GM23338 (cell line): ENCODE data around the gene KMT2E. TPM values are rescaled to one million over a fixed set of nuclear protein-coding genes. Genes with fewer than 3 reads are reported as not detected.

Experiments
- ATAC-seq: fragments of 200-7000 bp; cut with Tn5 transposase; 3 replicates; pipeline ENCODE4 v1.9.1; 2020
- DNase-seq: peaks from one replicate; pipeline ENCODE4 v3.0.0-alpha.2; 2015; ENCODE audit warnings: low spot score
- H2AFZ ChIP-seq: fragments of 200-600 bp; sonication (generic); 2 replicates; pipeline ENCODE4 v1.8.0; 2016; ENCODE audit warnings: antibody characterized with exemption, mild to moderate bottlenecking, moderate library complexity
- H3F3A ChIP-seq: fragments of 200-600 bp; sonication (generic); replicated peaks from 2 replicates; pipeline ENCODE4 v1.8.0; 2017; ENCODE audit warnings: antibody characterized with exemption, mixed run types, low read depth
- H3K27ac ChIP-seq: fragments of 200-600 bp; sonication (generic); 2 replicates; pipeline ENCODE4 v1.6.1; 2016; ENCODE audit warnings: low read depth
- H3K27me3 ChIP-seq: fragments of 200-600 bp; sonication (generic); 2 replicates; pipeline ENCODE4 v1.8.0; 2016; ENCODE audit warnings: mild to moderate bottlenecking, mixed run types, moderate library complexity; ENCODE audit not compliant: insufficient read depth
- H3K36me3 ChIP-seq: fragments of 200-600 bp; sonication (generic); 2 replicates; pipeline ENCODE4 v1.8.0; 2016; ENCODE audit warnings: mild to moderate bottlenecking; ENCODE audit not compliant: insufficient read depth
- H3K4me1 ChIP-seq: fragments of 200-600 bp; sonication (generic); 2 replicates; pipeline ENCODE4 v1.8.0; 2016; ENCODE audit warnings: mild to moderate bottlenecking, moderate library complexity; ENCODE audit not compliant: insufficient read depth
- H3K4me2 ChIP-seq: fragments of 200-600 bp; sonication (generic); 2 replicates; pipeline ENCODE4 v1.7.1; 2017; ENCODE audit warnings: mixed run types
- H3K4me3 ChIP-seq: fragments of 200-600 bp; sonication (generic); 2 replicates; pipeline ENCODE4 v1.6.1; 2016; ENCODE audit warnings: mixed run types
- H3K79me2 ChIP-seq: fragments of 200-600 bp; sonication (generic); replicated peaks from 2 replicates; pipeline ENCODE4 v1.8.0; 2017; ENCODE audit warnings: mild to moderate bottlenecking; ENCODE audit not compliant: insufficient read depth
- H3K9me2 ChIP-seq: fragments of 200-600 bp; sonication (generic); 2 replicates; pipeline ENCODE4 v1.8.0; 2017; ENCODE audit not compliant: insufficient read depth
- H4K20me1 ChIP-seq: fragments of 200-600 bp; sonication (generic); replicated peaks from 2 replicates; pipeline ENCODE4 v1.8.0; 2017; ENCODE audit warnings: mild to moderate bottlenecking; ENCODE audit not compliant: insufficient read depth
- H3K27ac Mint-ChIP-seq: 2 replicates; pipeline ENCODE4 v1.8.0; 2020; ENCODE audit warnings: inconsistent platforms, mild to moderate bottlenecking, moderate library complexity, mixed read lengths
- H3K27me3 Mint-ChIP-seq: 3 replicates; pipeline ENCODE4 v1.8.0; 2022; ENCODE audit warnings: low read depth, mild to moderate bottlenecking, moderate library complexity, mixed read lengths, inconsistent platforms; ENCODE audit not compliant: insufficient read depth, poor library complexity
- H3K36me3 Mint-ChIP-seq: 3 replicates; pipeline ENCODE4 v1.8.0; 2021; ENCODE audit warnings: low read depth, mild to moderate bottlenecking, inconsistent platforms, moderate library complexity, mixed read lengths
- H3K4me1 Mint-ChIP-seq: 3 replicates; pipeline ENCODE4 v1.8.0; 2020; ENCODE audit warnings: mild to moderate bottlenecking, inconsistent platforms, mixed read lengths
- H3K4me3 Mint-ChIP-seq: 3 replicates; pipeline ENCODE4 v1.8.0; 2021; ENCODE audit warnings: moderate library complexity, mild to moderate bottlenecking, inconsistent platforms, mixed read lengths
- H3K9me3 Mint-ChIP-seq: 3 replicates; pipeline ENCODE4 v1.8.0; 2020; ENCODE audit warnings: moderate library complexity, mild to moderate bottlenecking, inconsistent platforms, mixed read lengths
- CREB1 ChIP-seq: fragments of 250-450 bp; sonication (Bioruptor Pico); IDR thresholded peaks from 2 replicates; pipeline ENCODE4 v1.5.0; 2020; ENCODE audit warnings: low read depth, mild to moderate bottlenecking, moderate library complexity
- EZH2 ChIP-seq: fragments of 200-600 bp; sonication (generic); IDR thresholded peaks from one replicate; pipeline ENCODE4 v1.8.0; 2017; ENCODE audit warnings: antibody characterized with exemption, mild to moderate bottlenecking, low read depth; ENCODE audit not compliant: unreplicated experiment
- NANOG ChIP-seq: IDR thresholded peaks from 2 replicates; pipeline ENCODE4 v1.6.1; 2016; ENCODE audit warnings: antibody characterized with exemption, borderline replicate concordance
- STAT1 ChIP-seq: IDR thresholded peaks from one replicate; pipeline ENCODE4 v1.6.1; 2016; ENCODE audit warnings: antibody characterized with exemption; ENCODE audit not compliant: unreplicated experiment
- ZNF114 ChIP-seq: fragments of 250-450 bp; sonication (Bioruptor Pico); IDR thresholded peaks from 2 replicates; pipeline ENCODE4 v1.5.0; 2020; ENCODE audit warnings: mild to moderate bottlenecking, moderate library complexity
- ZNF331 ChIP-seq: fragments of 250-450 bp; sonication (Bioruptor Pico); IDR thresholded peaks from 2 replicates; pipeline ENCODE4 v1.5.0; 2020; ENCODE audit warnings: low read depth, mild to moderate bottlenecking, moderate library complexity
- polyA plus RNA-seq: library from polyadenylated mRNA; unstranded; fragments of >200 nt; fragmentation: Nextera tagmentation; extraction: Ambion mirVana; gene quantifications from 2 replicates; pipeline ENCODE4 v1.2.1, GENCODE V29; 2016
- total RNA-seq: library from RNA; depleted of rRNA; stranded (reverse); fragments of >200 nt; shearing (Covaris generic); gene quantifications from 2 replicates; pipeline ENCODE4 v1.2.3, GENCODE V29; 2014
- TF ChIP-seq, protein P1 (sequence below), 2 experiments: fragments of 200-600 bp in 1 of 2; sonication (generic) in 1 of 2; conservative IDR thresholded peaks; 2 replicates each; pipeline versions ENCODE4 v1.5.1 to v1.6.1; 2016 to 2017; ENCODE audit warnings: antibody characterized with exemption in 2 of 2, low read depth in 2 of 2, mild to moderate bottlenecking in 2 of 2, moderate library complexity in 1 of 2
- TF ChIP-seq, protein P2 (sequence below): IDR thresholded peaks from 2 replicates; pipeline ENCODE4 v1.6.1; 2016; ENCODE audit warnings: antibody characterized with exemption
- TF ChIP-seq, protein P3 (sequence below): IDR thresholded peaks from one replicate; pipeline ENCODE4 v1.6.1; 2018; ENCODE audit warnings: antibody characterized with exemption; ENCODE audit not compliant: unreplicated experiment
- TF ChIP-seq, protein P4 (sequence below): fragments of 250-450 bp; sonication (Bioruptor Pico); IDR thresholded peaks from 2 replicates; pipeline ENCODE4 v1.5.0; 2020; ENCODE audit warnings: mild to moderate bottlenecking, moderate library complexity

The KMT2E gene
- total and polyA plus RNA-seq, 2 experiments from 2014 or later, result 50.2 to 70.9 TPM

DNA sequence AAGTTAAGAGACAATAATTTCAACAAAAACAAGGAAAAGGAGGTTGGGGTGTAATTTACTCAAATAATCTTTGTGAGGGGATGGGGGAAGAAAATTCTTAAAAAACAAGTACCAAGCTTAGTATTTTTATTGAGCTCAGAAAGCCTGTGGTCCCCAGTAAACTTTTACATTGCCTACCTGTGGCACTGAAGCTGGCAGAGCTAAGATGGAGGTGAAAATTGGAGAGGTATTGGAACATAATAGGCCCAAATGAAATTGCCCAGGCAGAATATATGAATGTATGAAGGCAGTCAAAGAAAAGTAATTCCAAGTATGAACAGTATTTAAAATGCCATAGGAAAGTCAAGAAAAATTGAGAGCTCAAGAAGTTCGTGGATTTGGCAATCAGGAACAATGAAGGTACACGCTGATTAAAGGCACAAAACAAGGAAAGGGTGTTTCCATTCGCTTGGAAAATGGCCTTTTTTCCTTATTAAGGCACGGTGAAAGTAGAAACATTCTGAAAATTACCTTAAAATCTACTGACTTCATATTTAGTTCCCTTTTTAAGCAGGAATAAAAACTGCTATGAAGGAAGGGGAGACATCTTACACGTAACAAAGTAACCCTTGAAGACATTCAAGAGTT is 3.4 kb upstream of the KMT2E start:
- ATAC-seq (no peak), DNase-seq (no peak)
- H3K27me3 ChIP-seq, result no peaks in the 10 kb centered on the region
- peak overlapping the region; percentile 92 for H3K4me2 ChIP-seq
- H3K4me3 Mint-ChIP-seq, result peak overlapping the region; percentile 99
- H3F3A ChIP-seq, result no peaks in the 10 kb centered on the region
- H3K27ac ChIP-seq, result 0 out of 2 replicates have a peak overlapping the region, but pooled peaks have one; percentile 33
- H3K27ac Mint-ChIP-seq, result no peak overlapping the region
- peaks cover 18% of the 10 kb centered on the region for H3K4me1 ChIP-seq
- H3K4me1 Mint-ChIP-seq, result peaks cover 19% of the 10 kb centered on the region
- H3K27me3 Mint-ChIP-seq, result peaks cover 19% of the 10 kb centered on the region
- peak overlapping the region; percentile 72 for H3K4me3 ChIP-seq
- H4K20me1 ChIP-seq, result peaks cover 49% of the 10 kb centered on the region
- H3K9me3 Mint-ChIP-seq, result peaks cover 8% of the 10 kb centered on the region; the same call in 2 of the 3 replicates
- no peak for TF ChIP-seq ZNF331 (CRISPR knock-in tag)
- TF ChIP-seq NANOG, result no peak
- TF ChIP-seq, protein P1, sequence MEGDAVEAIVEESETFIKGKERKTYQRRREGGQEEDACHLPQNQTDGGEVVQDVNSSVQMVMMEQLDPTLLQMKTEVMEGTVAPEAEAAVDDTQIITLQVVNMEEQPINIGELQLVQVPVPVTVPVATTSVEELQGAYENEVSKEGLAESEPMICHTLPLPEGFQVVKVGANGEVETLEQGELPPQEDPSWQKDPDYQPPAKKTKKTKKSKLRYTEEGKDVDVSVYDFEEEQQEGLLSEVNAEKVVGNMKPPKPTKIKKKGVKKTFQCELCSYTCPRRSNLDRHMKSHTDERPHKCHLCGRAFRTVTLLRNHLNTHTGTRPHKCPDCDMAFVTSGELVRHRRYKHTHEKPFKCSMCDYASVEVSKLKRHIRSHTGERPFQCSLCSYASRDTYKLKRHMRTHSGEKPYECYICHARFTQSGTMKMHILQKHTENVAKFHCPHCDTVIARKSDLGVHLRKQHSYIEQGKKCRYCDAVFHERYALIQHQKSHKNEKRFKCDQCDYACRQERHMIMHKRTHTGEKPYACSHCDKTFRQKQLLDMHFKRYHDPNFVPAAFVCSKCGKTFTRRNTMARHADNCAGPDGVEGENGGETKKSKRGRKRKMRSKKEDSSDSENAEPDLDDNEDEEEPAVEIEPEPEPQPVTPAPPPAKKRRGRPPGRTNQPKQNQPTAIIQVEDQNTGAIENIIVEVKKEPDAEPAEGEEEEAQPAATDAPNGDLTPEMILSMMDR (conservative IDR thresholded peaks at IDR 0.05; ENCODE audit: low read depth in 2 of 2), result no peak
- no peak for TF ChIP-seq ZNF114 (CRISPR knock-in tag)
- no peak for TF ChIP-seq STAT1
- TF ChIP-seq, protein P2, sequence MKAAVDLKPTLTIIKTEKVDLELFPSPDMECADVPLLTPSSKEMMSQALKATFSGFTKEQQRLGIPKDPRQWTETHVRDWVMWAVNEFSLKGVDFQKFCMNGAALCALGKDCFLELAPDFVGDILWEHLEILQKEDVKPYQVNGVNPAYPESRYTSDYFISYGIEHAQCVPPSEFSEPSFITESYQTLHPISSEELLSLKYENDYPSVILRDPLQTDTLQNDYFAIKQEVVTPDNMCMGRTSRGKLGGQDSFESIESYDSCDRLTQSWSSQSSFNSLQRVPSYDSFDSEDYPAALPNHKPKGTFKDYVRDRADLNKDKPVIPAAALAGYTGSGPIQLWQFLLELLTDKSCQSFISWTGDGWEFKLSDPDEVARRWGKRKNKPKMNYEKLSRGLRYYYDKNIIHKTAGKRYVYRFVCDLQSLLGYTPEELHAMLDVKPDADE, result no peak
- TF ChIP-seq, protein P3, sequence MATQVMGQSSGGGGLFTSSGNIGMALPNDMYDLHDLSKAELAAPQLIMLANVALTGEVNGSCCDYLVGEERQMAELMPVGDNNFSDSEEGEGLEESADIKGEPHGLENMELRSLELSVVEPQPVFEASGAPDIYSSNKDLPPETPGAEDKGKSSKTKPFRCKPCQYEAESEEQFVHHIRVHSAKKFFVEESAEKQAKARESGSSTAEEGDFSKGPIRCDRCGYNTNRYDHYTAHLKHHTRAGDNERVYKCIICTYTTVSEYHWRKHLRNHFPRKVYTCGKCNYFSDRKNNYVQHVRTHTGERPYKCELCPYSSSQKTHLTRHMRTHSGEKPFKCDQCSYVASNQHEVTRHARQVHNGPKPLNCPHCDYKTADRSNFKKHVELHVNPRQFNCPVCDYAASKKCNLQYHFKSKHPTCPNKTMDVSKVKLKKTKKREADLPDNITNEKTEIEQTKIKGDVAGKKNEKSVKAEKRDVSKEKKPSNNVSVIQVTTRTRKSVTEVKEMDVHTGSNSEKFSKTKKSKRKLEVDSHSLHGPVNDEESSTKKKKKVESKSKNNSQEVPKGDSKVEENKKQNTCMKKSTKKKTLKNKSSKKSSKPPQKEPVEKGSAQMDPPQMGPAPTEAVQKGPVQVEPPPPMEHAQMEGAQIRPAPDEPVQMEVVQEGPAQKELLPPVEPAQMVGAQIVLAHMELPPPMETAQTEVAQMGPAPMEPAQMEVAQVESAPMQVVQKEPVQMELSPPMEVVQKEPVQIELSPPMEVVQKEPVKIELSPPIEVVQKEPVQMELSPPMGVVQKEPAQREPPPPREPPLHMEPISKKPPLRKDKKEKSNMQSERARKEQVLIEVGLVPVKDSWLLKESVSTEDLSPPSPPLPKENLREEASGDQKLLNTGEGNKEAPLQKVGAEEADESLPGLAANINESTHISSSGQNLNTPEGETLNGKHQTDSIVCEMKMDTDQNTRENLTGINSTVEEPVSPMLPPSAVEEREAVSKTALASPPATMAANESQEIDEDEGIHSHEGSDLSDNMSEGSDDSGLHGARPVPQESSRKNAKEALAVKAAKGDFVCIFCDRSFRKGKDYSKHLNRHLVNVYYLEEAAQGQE, result no peak
- no peak for TF ChIP-seq EZH2
- no peak for TF ChIP-seq CREB1 (CRISPR knock-in tag)
- TF ChIP-seq, protein P4, sequence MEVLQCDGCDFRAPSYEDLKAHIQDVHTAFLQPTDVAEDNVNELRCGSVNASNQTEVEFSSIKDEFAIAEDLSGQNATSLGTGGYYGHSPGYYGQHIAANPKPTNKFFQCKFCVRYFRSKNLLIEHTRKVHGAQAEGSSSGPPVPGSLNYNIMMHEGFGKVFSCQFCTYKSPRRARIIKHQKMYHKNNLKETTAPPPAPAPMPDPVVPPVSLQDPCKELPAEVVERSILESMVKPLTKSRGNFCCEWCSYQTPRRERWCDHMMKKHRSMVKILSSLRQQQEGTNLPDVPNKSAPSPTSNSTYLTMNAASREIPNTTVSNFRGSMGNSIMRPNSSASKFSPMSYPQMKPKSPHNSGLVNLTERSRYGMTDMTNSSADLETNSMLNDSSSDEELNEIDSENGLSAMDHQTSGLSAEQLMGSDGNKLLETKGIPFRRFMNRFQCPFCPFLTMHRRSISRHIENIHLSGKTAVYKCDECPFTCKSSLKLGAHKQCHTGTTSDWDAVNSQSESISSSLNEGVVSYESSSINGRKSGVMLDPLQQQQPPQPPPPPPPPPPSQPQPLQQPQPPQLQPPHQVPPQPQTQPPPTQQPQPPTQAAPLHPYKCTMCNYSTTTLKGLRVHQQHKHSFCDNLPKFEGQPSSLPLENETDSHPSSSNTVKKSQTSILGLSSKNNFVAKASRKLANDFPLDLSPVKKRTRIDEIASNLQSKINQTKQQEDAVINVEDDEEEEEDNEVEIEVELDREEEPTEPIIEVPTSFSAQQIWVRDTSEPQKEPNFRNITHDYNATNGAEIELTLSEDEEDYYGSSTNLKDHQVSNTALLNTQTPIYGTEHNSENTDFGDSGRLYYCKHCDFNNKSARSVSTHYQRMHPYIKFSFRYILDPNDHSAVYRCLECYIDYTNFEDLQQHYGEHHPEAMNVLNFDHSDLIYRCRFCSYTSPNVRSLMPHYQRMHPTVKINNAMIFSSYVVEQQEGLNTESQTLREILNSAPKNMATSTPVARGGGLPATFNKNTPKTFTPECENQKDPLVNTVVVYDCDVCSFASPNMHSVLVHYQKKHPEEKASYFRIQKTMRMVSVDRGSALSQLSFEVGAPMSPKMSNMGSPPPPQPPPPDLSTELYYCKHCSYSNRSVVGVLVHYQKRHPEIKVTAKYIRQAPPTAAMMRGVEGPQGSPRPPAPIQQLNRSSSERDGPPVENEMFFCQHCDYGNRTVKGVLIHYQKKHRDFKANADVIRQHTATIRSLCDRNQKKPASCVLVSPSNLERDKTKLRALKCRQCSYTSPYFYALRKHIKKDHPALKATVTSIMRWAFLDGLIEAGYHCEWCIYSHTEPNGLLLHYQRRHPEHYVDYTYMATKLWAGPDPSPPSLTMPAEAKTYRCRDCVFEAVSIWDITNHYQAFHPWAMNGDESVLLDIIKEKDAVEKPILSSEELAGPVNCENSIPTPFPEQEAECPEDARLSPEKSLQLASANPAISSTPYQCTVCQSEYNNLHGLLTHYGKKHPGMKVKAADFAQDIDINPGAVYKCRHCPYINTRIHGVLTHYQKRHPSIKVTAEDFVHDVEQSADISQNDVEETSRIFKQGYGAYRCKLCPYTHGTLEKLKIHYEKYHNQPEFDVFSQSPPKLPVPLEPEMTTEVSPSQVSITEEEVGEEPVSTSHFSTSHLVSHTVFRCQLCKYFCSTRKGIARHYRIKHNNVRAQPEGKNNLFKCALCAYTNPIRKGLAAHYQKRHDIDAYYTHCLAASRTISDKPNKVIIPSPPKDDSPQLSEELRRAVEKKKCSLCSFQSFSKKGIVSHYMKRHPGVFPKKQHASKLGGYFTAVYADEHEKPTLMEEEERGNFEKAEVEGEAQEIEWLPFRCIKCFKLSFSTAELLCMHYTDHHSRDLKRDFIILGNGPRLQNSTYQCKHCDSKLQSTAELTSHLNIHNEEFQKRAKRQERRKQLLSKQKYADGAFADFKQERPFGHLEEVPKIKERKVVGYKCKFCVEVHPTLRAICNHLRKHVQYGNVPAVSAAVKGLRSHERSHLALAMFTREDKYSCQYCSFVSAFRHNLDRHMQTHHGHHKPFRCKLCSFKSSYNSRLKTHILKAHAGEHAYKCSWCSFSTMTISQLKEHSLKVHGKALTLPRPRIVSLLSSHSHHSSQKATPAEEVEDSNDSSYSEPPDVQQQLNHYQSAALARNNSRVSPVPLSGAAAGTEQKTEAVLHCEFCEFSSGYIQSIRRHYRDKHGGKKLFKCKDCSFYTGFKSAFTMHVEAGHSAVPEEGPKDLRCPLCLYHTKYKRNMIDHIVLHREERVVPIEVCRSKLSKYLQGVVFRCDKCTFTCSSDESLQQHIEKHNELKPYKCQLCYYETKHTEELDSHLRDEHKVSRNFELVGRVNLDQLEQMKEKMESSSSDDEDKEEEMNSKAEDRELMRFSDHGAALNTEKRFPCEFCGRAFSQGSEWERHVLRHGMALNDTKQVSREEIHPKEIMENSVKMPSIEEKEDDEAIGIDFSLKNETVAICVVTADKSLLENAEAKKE (CRISPR knock-in tag), result no peak
- peaks cover 15% of the 10 kb centered on the region for H3K79me2 ChIP-seq
- no peaks in the 10 kb centered on the region for H3K9me2 ChIP-seq
- H3K36me3 Mint-ChIP-seq, result peaks cover 40% of the 10 kb centered on the region
- H2AFZ ChIP-seq, result no peak overlapping the region
- H3K36me3 ChIP-seq, result no peaks in the 10 kb centered on the region
